HG03066 (cell line): Measurements from ENCODE around the gene GPR52.
"Not testable (repeated sequence)": the region's sequence is repeated elsewhere in the genome, so short reads cannot be mapped to it uniquely, and the experiment has no call there.

Source experiments
- ATAC-seq: cut with Tn5 transposase; IDR thresholded peaks from one replicate; pipeline ENCODE4 v1.9.1; 2021; ENCODE audit warnings: low read depth; ENCODE audit not compliant: unreplicated experiment

GPR52 gene, protein sequence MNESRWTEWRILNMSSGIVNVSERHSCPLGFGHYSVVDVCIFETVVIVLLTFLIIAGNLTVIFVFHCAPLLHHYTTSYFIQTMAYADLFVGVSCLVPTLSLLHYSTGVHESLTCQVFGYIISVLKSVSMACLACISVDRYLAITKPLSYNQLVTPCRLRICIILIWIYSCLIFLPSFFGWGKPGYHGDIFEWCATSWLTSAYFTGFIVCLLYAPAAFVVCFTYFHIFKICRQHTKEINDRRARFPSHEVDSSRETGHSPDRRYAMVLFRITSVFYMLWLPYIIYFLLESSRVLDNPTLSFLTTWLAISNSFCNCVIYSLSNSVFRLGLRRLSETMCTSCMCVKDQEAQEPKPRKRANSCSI

DNA sequence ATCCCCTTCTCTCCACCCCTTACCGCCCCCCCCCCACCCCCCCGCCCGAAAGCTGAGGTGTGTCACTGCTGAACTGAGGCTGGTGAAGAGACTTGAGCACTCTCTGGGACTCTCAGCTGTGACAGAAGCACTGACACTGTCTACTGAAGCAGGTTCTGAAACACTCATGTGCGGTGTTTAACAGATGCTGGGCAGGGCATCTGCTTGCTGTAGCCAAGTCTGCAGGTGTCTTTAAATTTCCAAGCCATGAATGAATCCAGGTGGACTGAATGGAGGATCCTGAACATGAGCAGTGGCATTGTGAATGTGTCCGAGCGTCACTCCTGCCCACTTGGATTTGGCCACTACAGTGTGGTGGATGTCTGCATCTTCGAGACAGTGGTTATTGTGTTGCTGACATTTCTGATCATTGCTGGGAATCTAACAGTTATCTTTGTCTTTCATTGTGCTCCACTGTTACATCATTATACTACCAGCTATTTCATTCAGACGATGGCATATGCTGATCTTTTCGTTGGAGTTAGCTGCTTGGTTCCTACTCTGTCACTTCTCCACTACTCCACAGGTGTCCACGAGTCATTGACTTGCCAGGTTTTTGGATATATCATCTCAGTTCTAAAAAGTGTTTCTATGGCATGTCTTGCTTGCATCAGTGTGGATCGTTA is at the start of gene GPR52:
GPR52 (plus strand) TSS at position 99 of the 665 bp plus-strand sequence; CDS start at position 247, 148 bp downstream.
- ATAC-seq, result no peak

DNA sequence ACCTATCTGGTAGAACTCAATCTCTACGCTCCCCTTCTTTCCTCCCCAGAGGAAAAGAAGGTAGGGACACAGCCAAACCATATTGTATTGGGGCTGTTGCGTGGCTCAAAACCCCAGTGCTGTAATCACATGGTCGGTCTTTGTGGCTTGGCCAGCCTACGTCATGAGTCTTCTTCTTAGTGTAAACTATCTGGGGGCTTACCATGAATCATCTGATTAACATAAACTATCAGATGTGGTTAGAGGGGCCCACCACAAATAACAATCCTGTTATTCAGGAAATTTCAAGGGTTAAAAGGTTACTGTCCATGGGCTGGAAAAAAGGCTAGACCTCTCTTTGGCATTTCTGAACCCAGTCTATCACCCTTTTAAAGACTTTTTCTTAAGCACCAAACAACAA is 49.5 kb upstream of the GPR52 start:
- ATAC-seq, result no peak

DNA sequence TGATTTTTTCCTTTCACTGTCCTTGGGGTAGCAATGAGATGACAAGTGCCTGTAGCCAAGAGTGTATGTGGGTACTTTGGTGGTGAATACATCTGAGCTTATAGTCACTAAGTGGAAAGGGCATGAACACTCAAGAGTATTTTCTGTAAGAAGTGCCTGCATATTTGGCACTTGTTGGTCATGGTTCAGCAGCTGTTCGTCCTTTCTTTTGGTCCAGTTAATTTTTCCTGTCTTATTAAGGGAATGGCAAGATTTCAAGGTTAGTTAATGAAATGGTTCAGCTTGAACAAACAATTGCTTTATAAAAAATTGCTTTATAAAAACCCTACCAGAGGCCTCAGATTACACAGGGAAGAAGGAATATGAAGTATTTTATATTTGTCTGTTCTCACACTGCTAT is 48.6 kb upstream of the GPR52 start:
- ATAC-seq, result no peak

DNA sequence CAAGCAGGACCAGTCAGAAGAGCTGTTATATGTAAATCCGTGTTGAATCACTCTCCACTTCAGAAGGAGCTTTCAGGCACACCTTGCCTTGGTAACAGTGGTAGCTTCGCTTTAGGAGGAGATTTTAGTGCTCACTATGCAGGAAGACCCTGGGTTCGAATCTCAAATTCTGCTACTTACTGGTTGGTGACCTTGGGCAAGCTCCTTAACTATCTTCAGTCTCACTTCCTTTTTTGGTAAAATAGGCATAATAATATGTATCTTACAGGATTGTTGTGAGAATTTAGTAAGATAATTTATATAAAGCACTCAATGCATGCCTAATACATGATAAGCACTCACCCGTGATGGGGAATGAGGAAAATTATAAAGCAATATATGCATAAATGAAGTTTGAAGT is 46.7 kb upstream of the GPR52 start:
- ATAC-seq, result no peak

DNA sequence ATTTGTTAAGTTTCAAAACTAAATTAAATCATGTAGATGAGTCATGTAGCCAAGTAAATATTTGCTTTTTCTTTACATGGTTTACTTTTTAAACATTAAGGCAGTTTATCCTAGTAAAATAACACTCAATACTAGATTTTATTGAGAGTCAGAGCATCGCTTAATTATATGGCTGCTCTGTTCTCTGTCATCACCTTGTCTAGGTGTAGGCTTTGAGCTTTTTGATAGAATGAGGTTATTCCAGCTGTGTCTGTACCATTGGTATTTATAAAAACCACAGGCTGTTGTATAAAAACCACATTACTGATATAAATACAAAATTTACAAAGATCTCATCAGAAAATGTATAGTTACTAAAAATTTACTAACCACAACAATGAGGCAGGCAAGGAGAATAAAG is 42.5 kb upstream of the GPR52 start:
- no peak for ATAC-seq

DNA sequence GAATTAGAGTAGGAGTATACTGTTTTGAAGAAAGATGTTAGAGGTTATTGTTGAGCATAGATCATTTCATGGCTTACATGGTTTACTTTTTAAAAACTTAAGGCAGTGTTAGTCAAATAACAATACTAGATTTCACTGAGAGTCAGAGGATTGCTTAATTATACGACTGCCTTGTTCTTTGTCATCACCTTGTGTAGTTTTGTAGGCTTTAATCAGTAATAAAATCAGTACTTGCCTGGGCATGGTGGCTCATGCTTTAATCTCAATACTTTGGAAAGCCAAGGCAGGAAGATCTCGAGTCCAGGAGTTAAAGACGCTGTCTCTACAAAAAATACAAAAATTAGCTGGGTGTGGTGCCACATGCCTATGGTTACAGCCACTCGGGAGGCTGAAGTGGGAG is 41.3 kb upstream of the GPR52 start:
- ATAC-seq, result no peak

DNA sequence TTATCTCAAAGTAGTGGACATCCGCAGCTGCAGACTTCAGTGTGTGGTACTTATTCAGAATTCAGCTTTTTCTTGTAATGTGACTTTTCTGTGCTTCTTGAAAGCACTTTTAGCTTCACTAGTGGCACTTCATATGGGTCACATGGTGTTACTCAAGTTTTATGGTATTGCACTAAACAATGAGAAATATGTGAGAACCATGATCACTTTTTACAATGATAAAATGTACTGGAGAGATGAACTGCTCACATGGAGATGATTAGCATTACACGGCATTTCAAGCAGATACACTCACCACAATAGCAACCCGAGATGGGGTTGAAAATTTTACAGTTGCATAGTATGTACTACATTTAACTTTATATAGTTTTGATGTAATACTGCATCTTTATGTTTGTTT is 40.1 kb upstream of the GPR52 start:
- ATAC-seq, result no peak

DNA sequence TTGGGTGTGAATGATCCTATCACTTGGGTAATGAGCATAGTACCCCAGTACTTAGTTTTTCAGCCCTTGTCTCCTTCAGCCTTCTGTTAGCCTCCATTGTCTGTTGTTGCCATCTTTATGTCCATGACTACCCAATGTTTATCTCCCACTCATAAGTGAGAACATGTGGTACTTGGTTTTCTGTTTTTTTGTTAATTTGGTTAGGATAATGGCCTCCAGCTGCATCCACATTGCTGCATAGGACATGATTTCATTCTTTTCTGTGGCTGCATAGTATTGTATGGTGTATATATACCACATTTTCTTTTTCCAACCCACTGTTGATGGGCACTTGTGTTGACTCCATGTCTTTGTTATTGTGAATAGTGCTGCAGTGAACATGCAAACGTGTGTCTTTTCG is 39.6 kb upstream of the GPR52 start:
- no peak for ATAC-seq

DNA sequence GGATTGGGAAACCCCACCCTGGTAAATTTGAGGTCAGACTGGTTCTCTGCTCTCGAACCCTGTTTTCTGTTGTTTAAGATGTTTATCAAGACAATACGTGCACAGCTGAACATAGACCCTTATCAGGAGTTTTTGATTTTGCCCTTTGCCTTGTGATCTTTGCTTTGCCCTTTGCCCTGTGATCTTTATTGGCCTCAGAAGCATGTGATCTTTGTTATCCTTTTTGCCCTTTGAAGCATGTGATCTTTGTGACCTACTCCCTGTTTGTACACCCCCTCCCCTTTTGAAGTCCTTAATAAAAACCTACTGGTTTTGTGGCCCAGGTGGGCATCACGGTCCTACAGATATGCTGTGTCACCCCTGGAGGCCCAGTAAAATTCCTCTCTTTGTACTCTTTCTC is 38.0 kb upstream of the GPR52 start:
- not testable (repeated sequence) for ATAC-seq

DNA sequence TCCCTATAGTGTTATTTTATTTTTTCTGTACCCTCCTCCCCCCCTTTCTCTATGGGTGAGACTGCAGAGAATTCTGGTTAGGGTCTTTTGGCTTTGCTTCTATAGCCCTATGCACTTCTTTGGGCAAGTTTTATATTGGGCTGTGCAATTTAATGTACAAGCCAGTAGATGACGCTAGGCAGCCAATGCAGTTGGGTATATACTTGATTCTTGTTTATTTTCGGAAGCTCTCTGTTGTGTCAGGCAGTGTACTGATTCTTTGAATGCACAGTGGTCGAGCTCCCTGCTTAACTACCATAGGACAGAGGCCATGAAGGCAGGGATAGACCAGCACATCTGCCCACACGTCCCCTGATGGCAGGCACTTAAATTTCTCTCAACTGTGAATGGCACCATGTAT is 34.1 kb upstream of the GPR52 start:
- ATAC-seq, result no peak

DNA sequence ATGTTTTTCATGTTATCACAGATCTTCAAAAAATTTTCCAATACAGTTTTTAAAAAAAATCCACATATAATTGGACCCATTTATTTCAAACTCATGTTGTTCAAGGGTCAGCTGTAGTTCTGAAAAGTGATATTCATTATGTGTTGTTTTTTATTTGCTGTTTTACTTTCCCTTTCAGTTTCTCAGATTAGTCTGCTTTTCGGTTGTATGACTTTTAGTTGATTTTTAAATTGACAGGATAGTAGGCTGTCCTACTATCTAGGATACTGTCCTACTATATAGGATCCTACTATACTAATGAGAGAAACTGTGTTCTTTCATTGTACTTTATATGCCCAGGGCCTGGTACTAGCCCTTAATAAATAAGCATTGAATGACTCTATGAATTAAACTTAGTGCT is 33.6 kb upstream of the GPR52 start:
- ATAC-seq, result no peak

DNA sequence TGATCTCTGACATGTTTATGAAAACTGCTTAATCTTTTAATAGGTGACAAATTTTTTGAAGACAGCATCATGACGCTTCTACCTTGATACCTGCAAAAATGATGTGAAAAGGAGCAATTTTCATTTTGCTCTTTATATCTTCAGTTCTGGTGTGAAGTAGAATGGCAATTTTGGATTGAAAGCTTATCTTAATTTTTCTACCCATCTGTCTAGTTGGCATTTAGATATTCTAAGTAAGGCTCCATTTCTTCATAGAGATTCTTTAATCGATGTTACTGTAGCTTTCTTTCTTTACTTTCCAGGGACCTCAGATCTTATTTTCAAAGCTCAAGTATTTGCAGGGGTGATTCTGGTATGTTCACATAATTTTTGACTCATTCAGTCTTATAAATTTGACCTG is 32.3 kb upstream of the GPR52 start:
- no peak for ATAC-seq

DNA sequence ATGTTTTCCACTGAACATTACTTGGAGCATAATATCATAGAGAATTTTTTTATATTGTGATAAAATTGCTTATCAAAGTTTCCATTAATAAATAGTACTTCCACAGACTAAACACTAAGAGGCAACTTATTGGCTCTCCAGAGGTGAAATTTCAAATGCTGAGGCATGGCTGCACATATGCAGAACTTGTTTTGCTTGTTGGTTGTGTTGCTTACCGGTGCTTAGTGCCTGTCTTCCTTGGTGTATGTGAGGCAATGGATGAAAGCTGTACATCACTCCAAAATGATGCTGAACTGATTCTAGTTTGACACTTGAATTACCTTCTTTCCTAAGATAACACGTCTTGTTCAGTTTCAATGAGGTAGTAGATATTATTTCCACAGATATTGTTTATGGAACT is 29.8 kb upstream of the GPR52 start:
- ATAC-seq, result no peak

DNA sequence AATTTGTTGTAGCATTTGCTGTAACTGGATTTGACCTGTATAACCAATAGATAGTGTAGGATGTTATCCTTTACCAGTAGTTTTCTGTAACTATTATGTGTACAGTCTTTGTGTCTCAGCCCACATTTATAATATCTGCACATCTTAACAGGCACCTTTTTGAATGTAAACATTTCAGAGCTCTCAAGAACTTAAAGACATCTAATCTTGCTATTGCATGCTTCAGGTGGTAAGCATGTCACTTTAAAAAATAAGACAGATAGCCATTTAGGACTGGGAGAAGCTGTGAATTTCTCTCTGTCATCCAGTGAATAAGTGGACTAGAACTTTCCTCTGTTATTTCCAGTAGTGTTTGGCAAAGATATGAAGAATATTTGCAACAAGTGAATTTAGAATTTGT is 22.6 kb upstream of the GPR52 start:
- no peak for ATAC-seq

DNA sequence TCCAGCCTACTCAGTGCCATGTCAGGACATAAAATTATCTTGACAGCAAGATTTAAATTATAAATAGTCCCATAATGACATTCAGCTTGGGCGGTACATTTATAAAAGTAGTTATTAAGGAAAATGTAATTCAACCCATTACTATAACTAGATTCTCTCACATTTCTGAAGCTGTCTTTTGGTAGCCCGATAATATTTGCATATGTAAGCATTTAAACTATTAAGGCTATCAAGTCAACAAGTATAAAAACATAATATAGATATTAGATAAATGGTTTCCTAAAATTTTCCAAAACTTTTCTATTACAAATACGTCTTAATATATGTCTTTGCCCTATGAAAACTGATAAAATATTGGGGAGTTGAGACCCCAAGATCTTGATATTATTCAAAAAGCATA is 21.6 kb upstream of the GPR52 start:
- no peak for ATAC-seq

DNA sequence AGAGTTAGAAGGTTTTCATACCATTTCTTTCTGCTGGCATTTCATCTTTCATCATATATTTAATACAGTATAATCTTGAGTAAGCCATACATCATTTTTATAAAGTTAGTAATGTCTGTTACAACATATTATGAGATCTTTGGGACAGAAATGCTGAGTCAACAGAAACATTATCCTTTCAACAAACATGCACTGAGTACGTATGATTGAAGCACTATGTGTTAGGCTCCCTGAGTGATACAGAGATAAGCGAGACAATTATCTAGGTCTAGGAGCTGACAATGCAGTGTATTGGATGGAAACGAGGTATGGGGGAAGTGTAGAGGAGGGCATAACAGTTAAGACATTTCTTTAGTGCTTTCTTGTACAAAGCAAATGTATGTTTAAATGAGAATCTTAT is 19.7 kb upstream of the GPR52 start:
- no peak for ATAC-seq

DNA sequence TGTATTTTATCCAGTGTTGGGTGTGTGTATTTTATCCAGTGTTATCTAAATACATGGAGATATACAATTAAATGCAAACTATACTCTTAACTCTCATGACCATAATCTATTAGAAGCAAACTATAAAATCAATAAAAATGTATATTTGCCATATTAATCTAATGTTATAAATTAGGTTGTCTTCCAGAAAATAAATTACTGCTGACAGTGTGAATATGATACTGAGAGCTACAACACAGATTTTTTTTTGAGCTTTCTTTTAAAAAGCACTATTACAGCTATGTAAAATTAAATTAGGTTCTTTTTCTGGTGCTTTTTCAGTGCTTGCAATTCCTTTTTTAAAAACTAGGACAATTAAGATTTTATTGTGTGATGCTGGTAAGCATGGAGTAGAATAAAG is 19.0 kb upstream of the GPR52 start:
- no peak for ATAC-seq

DNA sequence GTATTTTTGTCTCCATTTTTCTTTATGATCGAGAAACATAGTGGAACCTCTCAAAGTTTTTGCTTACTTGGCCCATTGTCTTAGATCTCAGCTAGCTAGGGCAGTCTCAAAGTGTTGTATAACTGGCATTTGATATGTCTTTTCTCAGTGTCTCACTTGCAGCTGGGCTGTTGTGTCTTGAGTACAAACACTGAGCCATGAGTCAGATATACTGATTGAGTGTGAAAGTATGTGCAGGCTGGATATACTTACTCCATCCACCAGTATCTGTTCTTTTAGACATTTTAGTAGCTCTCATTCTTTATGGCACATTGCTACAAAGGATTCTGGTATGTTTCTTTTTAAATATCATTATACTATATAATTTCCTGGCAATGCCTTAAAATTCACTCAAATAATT is 14.3 kb upstream of the GPR52 start:
- no peak for ATAC-seq

DNA sequence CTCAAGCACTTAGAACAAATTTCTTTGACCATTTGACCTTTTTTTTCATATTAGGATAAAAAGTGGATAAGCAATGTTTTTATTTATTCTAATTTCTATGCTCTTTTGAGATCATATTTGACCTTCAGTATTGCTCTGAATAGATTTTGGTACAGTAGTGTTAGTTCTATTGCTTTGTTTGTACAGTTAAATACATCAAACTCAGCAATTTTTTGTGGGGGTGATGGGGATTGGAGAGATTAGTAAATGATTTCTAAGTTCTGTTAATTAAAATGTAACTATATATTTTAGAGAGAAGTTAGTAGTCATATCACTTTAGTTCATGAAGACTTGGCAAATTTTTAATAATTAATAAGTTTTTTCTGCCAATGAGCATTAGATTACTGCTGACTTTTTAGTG is 2.4 kb upstream of the GPR52 start:
- no peak for ATAC-seq

DNA sequence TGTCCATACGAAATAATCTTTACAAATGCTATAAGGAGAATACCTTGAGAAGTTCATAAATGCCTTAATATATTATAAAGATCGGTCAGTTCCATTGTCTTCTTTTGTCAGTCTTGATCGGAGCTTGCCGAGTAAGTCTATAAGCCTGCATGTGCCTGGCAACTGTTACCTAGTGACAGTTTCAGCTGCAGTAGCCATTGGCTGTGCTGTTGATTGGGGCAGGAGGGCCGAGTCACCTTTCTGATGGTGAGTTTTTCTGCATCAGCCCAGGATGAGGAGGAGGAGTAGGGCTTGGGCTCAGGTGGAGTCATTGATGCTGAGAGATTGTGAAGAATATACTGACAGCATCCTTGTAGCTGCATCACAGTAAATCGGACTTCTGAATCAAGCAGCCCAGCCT is 1.9 kb upstream of the GPR52 start:
- no peak for ATAC-seq

DNA sequence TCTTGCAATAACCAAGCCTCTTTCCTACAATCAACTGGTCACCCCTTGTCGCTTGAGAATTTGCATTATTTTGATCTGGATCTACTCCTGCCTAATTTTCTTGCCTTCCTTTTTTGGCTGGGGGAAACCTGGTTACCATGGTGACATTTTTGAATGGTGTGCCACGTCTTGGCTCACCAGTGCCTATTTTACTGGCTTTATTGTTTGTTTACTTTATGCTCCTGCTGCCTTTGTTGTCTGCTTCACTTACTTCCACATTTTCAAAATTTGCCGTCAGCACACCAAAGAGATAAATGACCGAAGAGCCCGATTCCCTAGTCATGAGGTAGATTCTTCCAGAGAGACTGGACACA is 743 bp downstream of the GPR52 start:
- no peak for ATAC-seq

DNA sequence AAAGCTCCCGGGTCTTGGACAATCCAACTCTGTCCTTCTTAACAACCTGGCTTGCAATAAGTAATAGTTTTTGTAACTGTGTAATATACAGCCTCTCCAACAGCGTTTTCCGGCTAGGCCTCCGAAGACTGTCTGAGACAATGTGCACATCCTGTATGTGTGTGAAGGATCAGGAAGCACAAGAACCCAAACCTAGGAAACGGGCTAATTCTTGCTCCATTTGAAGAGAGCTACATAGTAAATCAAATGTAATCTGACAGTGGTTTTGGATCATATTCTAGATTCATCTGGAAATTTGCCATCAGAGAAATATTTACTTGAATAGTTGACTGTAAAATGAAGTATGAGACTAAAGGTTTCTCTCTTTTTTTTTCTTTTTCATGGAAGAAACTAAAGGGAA is 1.2 kb downstream of the GPR52 start:
- ATAC-seq, result no peak

DNA sequence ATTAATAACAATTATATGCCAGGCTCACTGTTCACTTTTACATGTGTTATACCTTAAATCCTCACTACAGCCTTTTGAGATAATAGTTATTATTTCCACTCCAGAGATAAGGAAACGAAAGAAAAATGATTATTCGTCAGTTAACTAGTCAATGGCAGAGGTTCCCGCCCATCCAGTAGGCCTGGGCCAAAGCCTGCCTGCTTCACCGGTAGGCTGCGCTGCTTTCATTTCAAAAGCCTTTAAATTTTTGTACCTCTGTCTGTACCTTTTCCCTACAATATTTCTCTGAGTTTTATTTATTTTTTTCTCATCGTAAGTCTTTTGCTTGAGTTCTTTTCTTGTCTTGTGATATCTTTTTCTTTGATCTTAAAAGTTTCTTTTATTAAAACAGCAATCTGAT is 3.6 kb downstream of the GPR52 start:
- no peak for ATAC-seq
